GM10847 (cell line): Measurements from ENCODE around the gene METTL1.

Experiments
- POLR2A ChIP-seq: IDR thresholded peaks from 2 replicates; pipeline ENCODE4 v1.6.1; 2011; ENCODE audit not compliant: insufficient read length; ENCODE audit errors: extremely low read depth

Gene METTL1

GRCh38 chr12:57718641-57719528, 53.0 kb downstream of the METTL1 start:
- TF ChIP-seq POLR2A, result no peak
